NCI-H1092 treated with DMSO at 0.1 percent for 48 hours (cell line): Measurements from ENCODE around the gene TDP2.
"Not testable (repeated sequence)": the region's sequence is repeated elsewhere in the genome, so short reads cannot be mapped to it uniquely, and the experiment has no call there.

ENCODE experiments used
- DNase-seq: peaks from one replicate; lab custom pipeline; 2025; lab: John Stamatoyannopoulos, UW

The TDP2 gene

GRCh38 chr6:24646771-24647170, 19.9 kb downstream of the TDP2 start:
- DNase-seq: no peak

- DNase-seq: no peak
These were observed 22.3 kb downstream of the TDP2 start for GRCh38 chr6:24644377-24644776.

- DNase-seq: no peak
These were observed 22.8 kb downstream of the TDP2 start for GRCh38 chr6:24643920-24644319.

DNA sequence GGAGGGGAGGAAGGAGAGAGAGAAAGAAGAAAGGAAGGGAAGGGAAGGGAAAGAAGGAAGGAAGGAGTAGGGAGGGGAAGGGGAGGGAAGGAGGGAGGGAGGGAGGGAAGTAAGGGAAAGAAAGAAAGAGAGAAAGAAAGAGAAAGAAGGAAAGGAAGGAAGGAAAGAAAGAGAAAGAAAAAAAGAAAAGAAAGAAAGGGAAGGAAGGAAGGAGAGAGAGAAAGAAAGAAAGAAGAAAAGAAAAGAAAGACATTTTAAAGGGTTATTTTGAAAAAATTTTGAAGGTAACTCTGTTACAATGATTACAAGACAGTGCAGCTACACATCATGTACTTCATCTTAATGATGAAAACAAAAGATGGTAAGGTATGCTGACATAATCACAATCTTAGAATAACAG, 24.6 kb downstream of the TDP2 start:
- DNase-seq: no peak

DNA sequence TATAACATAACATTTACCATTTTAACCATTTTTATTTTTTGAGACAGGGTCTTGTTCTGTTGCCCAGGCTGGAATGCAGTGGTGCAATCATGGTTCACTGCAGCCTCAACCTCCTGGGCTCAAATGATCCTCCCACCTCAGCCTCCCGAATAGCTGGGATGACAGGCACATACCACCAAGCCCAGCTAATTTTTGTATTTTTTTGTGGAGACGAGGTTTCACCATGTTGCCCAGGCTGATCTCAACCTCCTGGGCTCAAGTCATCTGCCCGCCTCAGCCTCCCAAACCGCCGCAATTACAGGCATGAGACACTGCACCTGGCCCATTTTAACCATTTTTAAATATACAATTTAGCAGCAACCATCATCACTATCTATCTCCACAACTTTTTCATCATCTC, 26.1 kb downstream of the TDP2 start:
- not testable (repeated sequence) for DNase-seq

DNA sequence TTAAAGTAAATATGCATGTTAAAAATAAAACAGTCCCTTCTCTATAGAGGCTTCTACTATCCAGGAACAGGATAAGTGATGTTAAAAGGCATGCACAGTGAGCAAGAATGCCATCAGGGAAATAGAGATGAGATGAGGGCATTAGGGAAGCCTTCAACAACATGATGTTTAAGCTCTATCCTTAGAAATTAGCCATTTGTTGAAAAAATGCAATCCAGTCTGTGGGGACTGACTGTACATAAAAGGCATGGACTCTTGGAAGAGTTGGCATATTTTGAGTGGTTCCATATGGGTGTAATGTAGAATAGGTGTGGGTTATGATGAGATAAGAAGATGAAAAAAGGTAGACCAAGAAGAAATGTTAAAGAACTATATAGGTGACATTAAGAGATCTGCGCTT, 26.5 kb downstream of the TDP2 start:
- no peak for DNase-seq

DNA sequence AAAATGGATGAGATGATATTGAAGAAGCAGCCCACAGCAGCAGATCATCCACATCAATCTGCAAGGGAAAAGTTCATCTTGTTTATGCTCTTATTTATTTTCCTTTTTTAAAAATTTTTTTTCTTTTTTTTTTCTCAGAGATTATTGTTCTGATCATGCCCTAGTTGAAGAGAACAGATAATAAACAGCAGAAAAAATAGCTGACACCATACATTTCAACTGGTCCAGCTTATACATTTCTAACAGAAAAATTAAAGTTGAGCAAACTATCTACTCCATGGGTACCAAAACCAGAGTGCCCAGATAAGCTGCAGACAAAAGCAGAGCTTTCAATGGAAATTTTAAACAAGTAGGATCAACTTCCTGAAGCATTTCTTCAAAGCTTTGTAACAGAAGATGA, 30.0 kb downstream of the TDP2 start:
- no peak for DNase-seq

DNA sequence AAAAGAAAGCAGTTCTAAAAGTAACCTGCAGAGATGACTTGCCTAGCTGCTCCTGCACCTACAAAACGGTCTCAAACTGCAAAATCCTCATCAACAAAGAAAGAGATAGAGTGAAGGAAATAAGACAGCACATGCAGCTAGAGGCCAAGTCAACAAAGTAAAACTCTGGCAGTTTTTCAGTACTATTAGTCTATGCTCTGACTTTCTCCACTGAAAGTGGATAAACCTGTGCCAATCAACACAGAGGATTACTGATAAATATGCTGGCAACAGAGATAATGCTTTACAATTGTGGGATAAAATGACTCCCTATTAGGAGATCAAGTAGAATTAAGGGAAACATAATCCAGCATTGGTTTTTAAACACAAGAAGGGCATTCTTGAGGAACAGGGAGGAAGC, 34.1 kb downstream of the TDP2 start:
- DNase-seq: no peak

DNA sequence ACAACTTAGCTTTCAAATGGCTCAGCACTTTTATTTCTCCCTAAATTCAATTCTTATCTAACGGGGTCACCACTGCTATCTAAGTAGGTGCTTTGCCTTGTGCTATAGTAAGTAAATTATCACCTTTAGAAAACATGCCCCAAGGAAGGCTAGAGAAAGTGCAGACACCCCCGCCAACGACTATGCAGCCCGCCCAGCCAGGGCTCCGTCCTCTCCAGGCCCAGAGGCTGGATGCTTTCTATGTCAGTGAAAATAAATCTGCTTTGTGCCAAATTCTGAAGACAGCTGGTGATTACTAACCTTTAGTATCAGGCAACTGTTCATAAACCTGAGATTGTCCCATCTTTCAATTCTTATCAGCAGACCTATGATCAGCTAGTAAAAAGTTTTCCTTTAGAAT, 35.0 kb downstream of the TDP2 start:
- DNase-seq: no peak

- no peak for DNase-seq
These were observed 35.7 kb downstream of the TDP2 start for GRCh38 chr6:24630856-24631505.

GRCh38 chr6:24621626-24622289, 44.9 kb downstream of the TDP2 start:
- DNase-seq: no peak

- no peak for DNase-seq
These were observed 46.1 kb downstream of the TDP2 start for GRCh38 chr6:24620637-24621036.

DNA sequence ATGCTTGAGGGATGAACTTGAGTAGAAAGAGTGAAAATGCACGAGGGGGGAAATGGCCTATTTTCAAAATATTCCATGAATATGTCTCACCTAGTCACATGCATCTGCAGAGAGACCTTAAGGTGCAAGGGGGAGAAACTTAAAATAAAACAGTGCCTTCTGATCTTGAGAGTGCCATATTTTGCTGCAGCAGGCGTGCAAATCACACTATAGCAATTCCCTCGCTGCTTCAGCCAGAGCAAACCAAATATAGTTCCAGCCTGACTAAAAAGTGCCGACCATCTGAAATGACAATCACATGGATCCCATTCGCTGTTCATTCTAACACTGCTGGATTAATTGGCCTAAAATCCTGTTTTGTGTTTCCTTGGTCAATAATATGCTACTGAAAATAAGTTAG, 47.0 kb downstream of the TDP2 start:
- DNase-seq: no peak

GRCh38 chr6:24614648-24615047, 52.1 kb downstream of the TDP2 start:
- no peak for DNase-seq

DNA sequence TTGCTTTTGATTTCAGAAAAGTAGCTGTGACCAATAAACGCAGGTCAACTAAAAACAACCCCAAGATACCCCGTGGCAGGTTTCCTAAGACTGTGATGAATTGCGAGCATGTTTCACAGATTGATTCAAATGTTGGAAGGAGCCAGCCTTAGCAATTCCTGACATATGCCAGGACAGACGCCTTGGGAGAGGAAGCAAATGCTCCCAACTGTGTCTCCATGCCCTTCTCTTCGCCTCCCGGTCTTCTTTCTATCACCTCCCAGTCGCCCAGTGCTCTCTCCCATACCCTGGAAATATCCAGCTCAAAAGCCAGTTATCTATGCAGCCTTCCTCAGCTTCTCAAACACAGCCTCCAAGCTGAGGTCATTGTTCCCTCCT, 52.7 kb downstream of the TDP2 start:
- DNase-seq: no peak

DNA sequence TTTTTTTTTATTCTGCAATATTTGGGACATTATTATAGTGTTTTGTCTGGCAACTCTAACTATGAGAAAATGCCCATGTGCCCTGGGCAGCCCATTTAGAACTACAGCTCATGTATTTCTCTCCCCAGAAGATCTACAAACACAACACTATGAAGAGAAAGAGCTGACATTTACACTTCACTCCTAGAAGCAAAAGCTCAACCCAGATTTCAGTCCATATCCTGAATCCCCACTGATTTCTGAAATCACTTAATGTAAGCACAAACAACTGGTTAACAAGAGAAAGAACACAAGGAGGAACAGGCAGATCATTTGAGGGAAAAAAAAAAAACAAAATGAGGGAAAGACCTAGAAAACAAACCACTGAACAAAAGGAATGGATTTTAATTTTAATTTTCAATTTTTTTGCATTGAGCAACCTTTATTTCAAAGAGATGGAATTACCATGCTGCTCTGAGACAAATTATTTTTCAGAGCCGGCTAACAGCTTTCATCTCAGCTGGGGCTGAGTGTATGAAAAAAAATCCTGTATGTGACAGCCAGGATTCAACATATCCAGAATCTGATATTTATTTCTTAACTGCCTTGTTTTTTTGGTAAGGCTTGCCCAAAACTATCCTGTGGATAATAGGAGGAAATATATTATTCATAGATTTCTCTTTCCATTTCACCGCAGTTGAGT, 53.2 kb downstream of the TDP2 start:
- DNase-seq: no peak

DNA sequence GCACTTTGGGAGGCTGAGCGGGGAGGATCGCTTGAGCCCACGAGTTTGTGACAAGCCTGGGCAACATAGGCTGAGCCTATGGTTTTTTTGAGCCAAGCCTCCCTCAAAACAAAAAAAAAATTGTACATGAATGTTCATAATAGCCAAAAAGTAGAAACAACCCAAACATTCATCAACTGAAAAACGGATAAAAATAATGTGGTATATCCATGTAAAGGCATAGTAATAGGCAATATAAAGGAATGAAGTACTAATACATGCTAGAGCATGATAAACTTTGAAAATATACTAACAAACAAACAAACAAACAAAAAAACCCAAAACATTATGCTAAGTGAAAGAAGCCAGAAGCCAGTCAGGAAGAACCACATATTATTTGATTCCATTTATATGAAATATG, 56.0 kb downstream of the TDP2 start:
- no peak for DNase-seq

- DNase-seq: no peak
These were observed 59.2 kb downstream of the TDP2 start for GRCh38 chr6:24607310-24608105.

- DNase-seq: no peak
These were observed 60.3 kb downstream of the TDP2 start for GRCh38 chr6:24606200-24606930.

- DNase-seq: no peak
These were observed 63.5 kb downstream of the TDP2 start for GRCh38 chr6:24603241-24603640.

DNA sequence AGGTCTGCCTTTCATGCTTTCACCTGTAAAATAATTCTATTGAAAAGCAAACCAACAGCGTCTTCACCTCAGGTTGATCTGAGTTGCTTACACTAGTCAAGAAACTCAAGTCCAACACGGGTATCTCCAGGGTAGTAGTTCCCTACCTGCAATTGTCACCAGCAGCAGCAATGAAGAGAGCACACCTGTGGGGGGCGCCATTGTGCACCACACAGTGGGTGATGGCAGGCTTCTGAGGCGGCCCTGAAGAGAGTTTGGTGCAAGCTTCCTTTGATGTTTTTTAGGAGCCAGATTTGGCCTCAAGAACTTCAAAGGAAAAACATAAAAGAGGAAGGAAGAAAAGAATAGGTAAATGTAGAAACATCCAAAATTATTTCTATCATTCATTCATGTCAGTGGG, 65.8 kb downstream of the TDP2 start:
- DNase-seq: no peak
